ENCODE measurements around the gene CES1.

DNA sequence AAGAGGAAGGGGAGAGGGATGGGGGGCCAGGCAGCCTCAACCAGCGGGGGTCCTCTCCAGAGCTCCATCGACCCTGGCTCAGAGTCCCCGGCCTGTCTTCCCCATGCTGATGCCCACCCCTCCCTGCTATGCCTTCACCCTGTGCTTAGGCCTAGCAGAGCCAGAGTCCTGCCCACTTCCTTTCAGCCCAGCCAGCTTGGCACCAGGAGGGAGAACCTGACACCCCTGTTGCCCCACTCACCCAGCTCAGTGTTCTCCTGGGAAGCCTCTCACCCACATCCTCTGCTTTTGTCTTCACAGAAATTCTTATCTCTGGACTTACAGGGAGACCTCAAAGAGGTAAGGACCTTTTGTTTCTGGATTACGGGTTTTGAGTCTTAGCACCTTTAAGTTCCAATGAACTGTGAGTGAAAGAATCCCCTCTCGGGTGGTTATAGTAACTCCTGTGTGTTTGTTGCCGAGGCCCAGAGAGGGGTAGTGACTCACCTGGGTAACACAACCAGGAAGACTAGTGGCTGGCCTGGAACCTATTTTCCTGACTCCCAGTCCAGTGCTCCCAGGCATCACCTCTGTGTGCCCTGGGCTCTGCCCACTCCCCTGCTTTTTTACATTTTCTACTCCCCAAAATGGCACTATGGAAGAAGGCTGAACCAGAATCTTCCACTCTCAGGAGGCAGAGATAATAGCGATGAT, 53.3 kb downstream of the CES1 start:
- TF ChIP-seq, protein P1, sequence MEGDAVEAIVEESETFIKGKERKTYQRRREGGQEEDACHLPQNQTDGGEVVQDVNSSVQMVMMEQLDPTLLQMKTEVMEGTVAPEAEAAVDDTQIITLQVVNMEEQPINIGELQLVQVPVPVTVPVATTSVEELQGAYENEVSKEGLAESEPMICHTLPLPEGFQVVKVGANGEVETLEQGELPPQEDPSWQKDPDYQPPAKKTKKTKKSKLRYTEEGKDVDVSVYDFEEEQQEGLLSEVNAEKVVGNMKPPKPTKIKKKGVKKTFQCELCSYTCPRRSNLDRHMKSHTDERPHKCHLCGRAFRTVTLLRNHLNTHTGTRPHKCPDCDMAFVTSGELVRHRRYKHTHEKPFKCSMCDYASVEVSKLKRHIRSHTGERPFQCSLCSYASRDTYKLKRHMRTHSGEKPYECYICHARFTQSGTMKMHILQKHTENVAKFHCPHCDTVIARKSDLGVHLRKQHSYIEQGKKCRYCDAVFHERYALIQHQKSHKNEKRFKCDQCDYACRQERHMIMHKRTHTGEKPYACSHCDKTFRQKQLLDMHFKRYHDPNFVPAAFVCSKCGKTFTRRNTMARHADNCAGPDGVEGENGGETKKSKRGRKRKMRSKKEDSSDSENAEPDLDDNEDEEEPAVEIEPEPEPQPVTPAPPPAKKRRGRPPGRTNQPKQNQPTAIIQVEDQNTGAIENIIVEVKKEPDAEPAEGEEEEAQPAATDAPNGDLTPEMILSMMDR (IDR thresholded peaks at IDR 0.05; ENCODE audit: low read depth, low read length, poor library complexity, severe bottlenecking): no peak
- TF ChIP-seq EZH2phosphoT487 (IDR thresholded peaks at IDR 0.05; ENCODE audit: borderline replicate concordance, low read length): no peak
